SK-N-SH (cell line): Measurements from ENCODE around the gene SLC15A2. TPM values are rescaled to one million over a fixed set of nuclear protein-coding genes. Genes with fewer than 3 reads are reported as not detected.

Experiments
- CTCF ChIA-PET: fragments of 300-600, 350-600 bp; formaldehyde crosslinking; extraction: SDS; loops from one replicate; lab custom pipeline; 2021; lab: Yijun Ruan, JAX
- POLR2A ChIA-PET: fragments of 350-600 bp; sonication (Branson Sonifier 250); formaldehyde crosslinking; extraction: SDS; loops from one replicate; lab custom pipeline; 2020; ENCODE audit warnings: antibody characterized with exemption, inconsistent platforms; lab: Yijun Ruan, JAX
- DNase-seq: peaks from one replicate; pipeline ENCODE4 v3.0.0; 2012
- H2AFZ ChIP-seq: fragments of 200-600 bp; sonication (generic); 2 replicates; pipeline ENCODE4 v1.8.1; 2016; ENCODE audit warnings: antibody characterized with exemption, mild to moderate bottlenecking, low read depth
- H3F3A ChIP-seq: fragments of 200-600 bp; sonication (generic); replicated peaks from 2 replicates; pipeline ENCODE3; 2016; ENCODE audit warnings: antibody characterized with exemption, mild to moderate bottlenecking; ENCODE audit not compliant: insufficient read depth
- H3K27ac ChIP-seq, 2 experiments: fragments of 200-500 bp in 1 of 2; fragments of 200-600 bp in 1 of 2; sonication (Bioruptor generic) in 1 of 2; sonication (generic), shearing (Covaris generic) in 1 of 2; 2 replicates each; pipeline versions ENCODE4 v1.5.1 to v1.6.1; 2014 to 2016; ENCODE audit warnings: low read depth in 2 of 2, inconsistent platforms in 1 of 2, low read length in 1 of 2, mild to moderate bottlenecking in 1 of 2, mixed read lengths in 1 of 2
- H3K27me3 ChIP-seq: fragments of 200-600 bp; sonication (generic), shearing (Covaris generic); 2 replicates; pipeline ENCODE4 v1.6.1; 2016; ENCODE audit warnings: mixed run types; ENCODE audit not compliant: insufficient read depth
- H3K36me3 ChIP-seq, 2 experiments: fragments of 200-500 bp in 1 of 2; fragments of 200-600 bp in 1 of 2; sonication (Bioruptor generic) in 1 of 2; sonication (generic) in 1 of 2; replicated peaks in 1 of 2; 2 replicates each; pipeline versions ENCODE3 to v1.5.1; 2014 to 2016; ENCODE audit warnings: low read length in 1 of 2, mild to moderate bottlenecking in 1 of 2; ENCODE audit not compliant: insufficient read depth in 2 of 2, control insufficient read depth in 1 of 2
- H3K4me1 ChIP-seq, 2 experiments: fragments of 200-500 bp in 1 of 2; fragments of 200-600 bp in 1 of 2; sonication (Bioruptor generic) in 1 of 2; sonication (generic), shearing (Covaris generic) in 1 of 2; 2 replicates each; pipeline versions ENCODE4 v1.5.1 to v1.6.1; 2014 to 2016; ENCODE audit warnings: low read depth in 1 of 2, low read length in 1 of 2, mixed run types in 1 of 2; ENCODE audit not compliant: insufficient read depth in 2 of 2, control insufficient read depth in 1 of 2
- H3K4me2 ChIP-seq: fragments of 200-600 bp; sonication (generic), shearing (Covaris generic); 2 replicates; pipeline ENCODE4 v1.6.1; 2017; ENCODE audit warnings: mixed run types
- H3K4me3 ChIP-seq, 2 experiments: fragments of 200-500 bp in 1 of 2; fragments of 200-600 bp in 1 of 2; sonication (Bioruptor generic) in 1 of 2; sonication (generic), shearing (Covaris generic) in 1 of 2; 2 replicates each; pipeline versions ENCODE4 v1.5.1 to v1.8.1; 2014 to 2016; ENCODE audit warnings: low read depth in 2 of 2, inconsistent platforms in 1 of 2, low read length in 1 of 2, mild to moderate bottlenecking in 1 of 2, mixed read lengths in 1 of 2, moderate library complexity in 1 of 2
- H3K79me2 ChIP-seq: fragments of 200-600 bp; sonication (generic); 2 replicates; pipeline ENCODE4 v1.8.1; 2017; ENCODE audit warnings: mild to moderate bottlenecking; ENCODE audit not compliant: insufficient read depth
- H3K9ac ChIP-seq: fragments of 200-600 bp; sonication (generic); 2 replicates; pipeline ENCODE4 v1.6.1; 2017; ENCODE audit warnings: mixed run types
- H3K9me2 ChIP-seq: fragments of 200-600 bp; sonication (generic); 2 replicates; pipeline ENCODE4 v1.6.1; 2017; ENCODE audit warnings: mixed run types
- H3K9me3 ChIP-seq: fragments of 200-600 bp; sonication (generic); 2 replicates; pipeline ENCODE4 v1.6.1; 2017; ENCODE audit warnings: mixed run types, mild to moderate bottlenecking, moderate library complexity
- H4K20me1 ChIP-seq: fragments of 200-600 bp; sonication (generic); 2 replicates; pipeline ENCODE4 v1.6.1; 2017; ENCODE audit warnings: mild to moderate bottlenecking, mixed run types; ENCODE audit not compliant: insufficient read depth
- CHD2 ChIP-seq: fragments of 150-350 bp; IDR thresholded peaks from 2 replicates; pipeline ENCODE4 v1.6.1; 2018; ENCODE audit warnings: low read length; ENCODE audit not compliant: partially characterized antibody
- ELF1 ChIP-seq: IDR thresholded peaks from 2 replicates; pipeline ENCODE4 v1.4.0; 2012
- EZH2phosphoT487 ChIP-seq: fragments of 200-600 bp; sonication (generic); IDR thresholded peaks from 2 replicates; pipeline ENCODE4 v1.6.1; 2017; ENCODE audit warnings: low read depth, mixed run types, mild to moderate bottlenecking, antibody characterized with exemption, moderate library complexity, borderline replicate concordance
- FOXM1 ChIP-seq: IDR thresholded peaks from 2 replicates; pipeline ENCODE4 v1.4.0; 2012; ENCODE audit warnings: low read depth, mild to moderate bottlenecking
- REST ChIP-seq: IDR thresholded peaks from 2 replicates; pipeline ENCODE4 v1.6.1; 2012; ENCODE audit warnings: mild to moderate bottlenecking, low read depth, low read length, moderate library complexity
- TCF12 ChIP-seq: IDR thresholded peaks from 2 replicates; pipeline ENCODE4 v1.4.0; 2012
- TEAD4 ChIP-seq: IDR thresholded peaks from 2 replicates; pipeline ENCODE4 v1.4.0; 2012; ENCODE audit warnings: mild to moderate bottlenecking, borderline replicate concordance; ENCODE audit not compliant: insufficient read depth
- USF1 ChIP-seq: IDR thresholded peaks from 2 replicates; pipeline ENCODE4 v1.4.0; 2012; ENCODE audit warnings: low read depth, borderline replicate concordance
- YY1 ChIP-seq: IDR thresholded peaks from 2 replicates; pipeline ENCODE4 v1.4.0; 2012; ENCODE audit warnings: low read depth, mild to moderate bottlenecking
- polyA plus RNA-seq, 3 experiments: library from polyadenylated mRNA; depleted of rRNA; stranded (reverse); fragments of >200 nt; gene quantifications; 2 replicates each; pipeline ENCODE4 v1.2.3, GENCODE V29; 2012
- TF ChIP-seq, protein P1 (sequence below): fragments of 150-350 bp; IDR thresholded peaks from 2 replicates; pipeline ENCODE4 v1.6.1; 2016; ENCODE audit warnings: mild to moderate bottlenecking, low read depth, low read length
- TF ChIP-seq, protein P2 (sequence below): IDR thresholded peaks from 2 replicates; pipeline ENCODE4 v1.4.0; 2012; ENCODE audit warnings: low read depth, borderline replicate concordance

Gene SLC15A2
- polyA plus RNA-seq, 1 of the 3 experiments (the other 2 are of a cell fraction) = 0.10 TPM

DNA sequence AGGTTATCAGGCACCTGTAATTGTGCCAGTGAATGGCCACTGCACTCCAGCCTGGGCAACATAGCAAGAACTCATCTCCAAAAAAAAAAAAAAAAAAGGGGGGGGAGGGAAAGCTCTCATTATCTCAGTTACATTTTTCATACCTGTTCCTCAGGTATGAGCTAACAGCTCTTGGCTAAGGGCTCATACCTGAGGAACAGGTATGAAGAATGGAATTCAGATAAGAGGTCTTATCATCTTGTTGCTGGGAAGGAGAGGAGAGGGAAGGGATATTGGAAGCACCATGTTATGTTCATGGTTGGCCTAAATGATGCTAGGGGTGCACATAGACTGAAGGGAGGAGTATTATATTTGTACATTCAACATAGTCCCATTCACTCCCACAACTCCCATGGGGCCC lies 2.6 kb downstream of the SLC15A2 start:
- POLR2A ChIA-PET = no interaction called here
- H3K36me3 ChIP-seq = no peaks in the 10 kb centered on the region
- H2AFZ ChIP-seq = no peak overlapping the region
- H4K20me1 ChIP-seq = no peaks in the 10 kb centered on the region
- H3K9ac ChIP-seq = no peak overlapping the region
- H3K27me3 ChIP-seq = no peaks in the 10 kb centered on the region
- no peaks in the 10 kb centered on the region for H3K9me3 ChIP-seq
- no peaks in the 10 kb centered on the region for H3K79me2 ChIP-seq
- no peaks in the 10 kb centered on the region for H3K9me2 ChIP-seq
- TF ChIP-seq, protein P1, sequence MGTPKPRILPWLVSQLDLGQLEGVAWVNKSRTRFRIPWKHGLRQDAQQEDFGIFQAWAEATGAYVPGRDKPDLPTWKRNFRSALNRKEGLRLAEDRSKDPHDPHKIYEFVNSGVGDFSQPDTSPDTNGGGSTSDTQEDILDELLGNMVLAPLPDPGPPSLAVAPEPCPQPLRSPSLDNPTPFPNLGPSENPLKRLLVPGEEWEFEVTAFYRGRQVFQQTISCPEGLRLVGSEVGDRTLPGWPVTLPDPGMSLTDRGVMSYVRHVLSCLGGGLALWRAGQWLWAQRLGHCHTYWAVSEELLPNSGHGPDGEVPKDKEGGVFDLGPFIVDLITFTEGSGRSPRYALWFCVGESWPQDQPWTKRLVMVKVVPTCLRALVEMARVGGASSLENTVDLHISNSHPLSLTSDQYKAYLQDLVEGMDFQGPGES = no peak
- TF ChIP-seq TEAD4 (no peak), CHD2 (no peak), YY1 (no peak), REST (no peak), TCF12 (no peak), ELF1 (no peak), FOXM1 (no peak), USF1 (no peak), EZH2phosphoT487 (no peak)
- TF ChIP-seq, protein P2, sequence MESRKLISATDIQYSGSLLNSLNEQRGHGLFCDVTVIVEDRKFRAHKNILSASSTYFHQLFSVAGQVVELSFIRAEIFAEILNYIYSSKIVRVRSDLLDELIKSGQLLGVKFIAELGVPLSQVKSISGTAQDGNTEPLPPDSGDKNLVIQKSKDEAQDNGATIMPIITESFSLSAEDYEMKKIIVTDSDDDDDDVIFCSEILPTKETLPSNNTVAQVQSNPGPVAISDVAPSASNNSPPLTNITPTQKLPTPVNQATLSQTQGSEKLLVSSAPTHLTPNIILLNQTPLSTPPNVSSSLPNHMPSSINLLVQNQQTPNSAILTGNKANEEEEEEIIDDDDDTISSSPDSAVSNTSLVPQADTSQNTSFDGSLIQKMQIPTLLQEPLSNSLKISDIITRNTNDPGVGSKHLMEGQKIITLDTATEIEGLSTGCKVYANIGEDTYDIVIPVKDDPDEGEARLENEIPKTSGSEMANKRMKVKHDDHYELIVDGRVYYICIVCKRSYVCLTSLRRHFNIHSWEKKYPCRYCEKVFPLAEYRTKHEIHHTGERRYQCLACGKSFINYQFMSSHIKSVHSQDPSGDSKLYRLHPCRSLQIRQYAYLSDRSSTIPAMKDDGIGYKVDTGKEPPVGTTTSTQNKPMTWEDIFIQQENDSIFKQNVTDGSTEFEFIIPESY = no peak
- CTCF ChIA-PET = no interaction called here
- no peaks in the 10 kb centered on the region for H3F3A ChIP-seq
- DNase-seq = no peak
- H3K4me3 ChIP-seq = no peak overlapping the region
- no peaks in the 10 kb centered on the region for H3K4me1 ChIP-seq
- H3K4me2 ChIP-seq = no peak overlapping the region
- no peak overlapping the region for H3K27ac ChIP-seq
